DMS153 treated with DMSO at 0.1 percent for 48 hours (cell line): ENCODE data around the gene IMMP2L.

Experiments
- DNase-seq: peaks from one replicate; lab custom pipeline; 2025; ENCODE audit not compliant: unreplicated experiment; lab: John Stamatoyannopoulos, UW

IMMP2L gene

DNA sequence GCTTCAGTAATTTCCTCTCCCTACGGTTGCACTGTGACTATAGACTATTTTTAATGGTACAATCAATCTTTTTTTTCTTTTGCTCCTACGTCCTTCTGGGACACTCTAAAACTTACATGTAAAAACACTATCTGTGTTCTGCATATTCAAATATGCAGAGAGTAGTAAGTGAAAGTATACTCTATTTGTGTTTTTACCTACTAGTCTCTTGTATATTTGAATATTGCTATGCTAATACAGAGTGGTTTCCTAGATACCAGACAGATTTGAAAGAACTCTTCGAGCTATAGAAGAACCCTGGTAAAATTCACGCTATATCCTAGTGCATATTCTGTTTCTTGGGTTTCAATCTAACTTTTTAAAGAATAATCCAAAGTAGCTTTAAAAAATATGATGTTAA is 672.2 kb downstream of the IMMP2L start:
- no peak for DNase-seq

DNA sequence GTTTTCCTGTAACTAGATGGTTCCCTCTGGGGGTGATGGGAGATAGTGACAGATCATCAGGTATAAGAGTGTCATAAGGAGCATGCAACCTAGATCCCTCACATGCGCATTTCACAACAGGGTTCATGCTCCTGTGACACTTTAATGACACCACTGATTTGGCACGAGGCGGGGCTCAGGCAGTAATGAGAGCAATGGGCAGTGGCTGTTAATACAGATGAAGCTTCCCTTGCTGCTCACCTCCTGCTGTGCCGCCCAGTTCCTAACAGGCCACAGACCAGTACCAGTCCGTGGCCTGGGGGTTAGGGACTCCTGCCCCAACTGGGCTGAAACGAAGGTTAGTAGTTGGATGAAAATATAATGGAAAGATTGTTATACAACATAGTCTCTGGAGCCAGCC is 673.0 kb downstream of the IMMP2L start:
- DNase-seq, result no peak

DNA sequence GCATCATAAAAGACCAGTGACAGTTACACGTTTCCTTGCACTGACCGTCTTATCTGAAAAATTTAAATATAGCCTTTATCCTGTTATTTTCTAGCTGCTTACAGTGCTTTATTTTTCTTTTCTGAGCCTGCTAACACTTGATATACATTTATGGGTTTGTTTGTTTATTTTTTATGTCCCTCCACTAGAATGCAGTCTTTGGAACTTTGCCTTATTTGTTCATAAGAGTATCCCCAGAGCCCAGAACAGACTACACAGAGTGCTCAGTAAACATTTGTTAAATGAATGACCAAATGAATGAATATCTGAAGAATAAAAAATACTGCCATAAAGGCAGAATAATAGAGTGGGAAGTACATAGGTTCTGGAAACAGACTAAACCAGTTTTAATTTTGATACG is 673.7 kb downstream of the IMMP2L start:
- no peak for DNase-seq

DNA sequence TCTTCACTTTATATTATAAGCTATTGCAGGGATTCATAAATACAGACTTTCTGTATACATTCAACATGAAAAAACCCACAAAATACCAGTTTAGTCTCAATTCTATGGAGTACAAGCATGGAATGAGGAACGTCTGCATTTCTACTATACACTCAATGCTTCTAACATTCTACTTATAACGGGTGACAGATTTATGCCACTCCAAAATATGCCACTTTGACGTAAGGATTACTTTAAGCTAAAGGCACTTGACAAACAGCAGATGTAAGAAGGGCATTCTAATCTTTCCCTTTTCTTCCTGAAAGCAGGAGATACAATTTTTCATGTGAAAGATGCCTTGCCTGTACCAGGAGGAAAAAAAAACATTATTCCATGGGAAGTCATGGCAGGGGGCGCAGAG is 676.8 kb downstream of the IMMP2L start:
- DNase-seq, result no peak

DNA sequence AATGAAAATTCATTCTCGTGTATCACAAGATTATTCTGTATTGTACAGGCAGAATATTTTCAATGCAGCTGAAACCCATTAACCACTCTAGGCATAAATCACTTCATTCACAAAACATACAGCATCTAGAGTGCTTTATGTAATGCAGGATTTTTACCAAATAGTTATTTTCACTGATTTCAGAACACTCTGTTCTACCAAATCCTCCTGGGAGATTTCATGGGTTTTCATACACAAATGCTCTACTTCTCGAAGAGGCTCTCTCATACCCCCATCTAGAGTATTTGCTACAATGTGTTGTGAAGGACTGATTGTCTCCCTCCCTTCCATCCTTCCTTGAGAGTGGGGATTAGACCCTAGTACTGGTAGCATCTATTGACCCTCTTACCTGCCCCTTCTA is 680.6 kb downstream of the IMMP2L start:
- no peak for DNase-seq

DNA sequence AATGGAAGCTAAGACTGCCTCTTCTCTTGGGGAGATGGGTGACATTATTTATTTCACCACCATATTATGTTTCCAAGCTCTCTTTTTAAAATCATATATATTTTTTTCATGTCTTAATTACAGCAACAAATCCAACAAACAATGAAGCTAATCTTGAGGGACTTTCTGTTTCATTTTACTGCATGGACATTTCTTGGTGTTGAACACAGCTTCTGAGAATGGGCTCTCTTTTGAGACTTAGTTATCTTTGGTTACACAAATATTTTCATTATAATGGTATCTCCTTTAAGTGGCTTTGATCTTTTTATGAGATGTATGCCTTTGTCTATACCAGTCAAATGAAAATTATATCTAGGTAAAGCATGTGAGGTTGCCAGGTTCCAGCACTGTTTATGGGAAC is 681.3 kb downstream of the IMMP2L start:
- no peak for DNase-seq

DNA sequence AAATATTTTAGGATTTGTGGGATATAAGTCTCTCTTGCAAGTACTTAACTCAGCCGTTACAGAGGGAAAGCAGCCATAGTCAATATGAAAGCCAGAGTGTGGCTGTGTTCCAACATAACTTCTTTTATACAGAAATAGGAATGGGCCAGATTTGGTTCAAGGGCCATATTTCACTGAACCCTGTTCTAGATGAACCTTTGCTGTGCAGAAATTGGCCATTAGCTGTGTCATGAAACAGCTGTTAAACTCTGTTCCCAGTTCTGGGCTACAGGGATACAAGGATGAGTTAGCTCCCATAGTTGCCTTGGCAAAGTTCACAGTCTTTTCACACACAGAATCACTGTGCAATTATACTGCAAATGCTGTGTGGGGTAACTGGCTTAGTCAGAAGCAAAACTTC is 685.3 kb downstream of the IMMP2L start:
- no peak for DNase-seq

DNA sequence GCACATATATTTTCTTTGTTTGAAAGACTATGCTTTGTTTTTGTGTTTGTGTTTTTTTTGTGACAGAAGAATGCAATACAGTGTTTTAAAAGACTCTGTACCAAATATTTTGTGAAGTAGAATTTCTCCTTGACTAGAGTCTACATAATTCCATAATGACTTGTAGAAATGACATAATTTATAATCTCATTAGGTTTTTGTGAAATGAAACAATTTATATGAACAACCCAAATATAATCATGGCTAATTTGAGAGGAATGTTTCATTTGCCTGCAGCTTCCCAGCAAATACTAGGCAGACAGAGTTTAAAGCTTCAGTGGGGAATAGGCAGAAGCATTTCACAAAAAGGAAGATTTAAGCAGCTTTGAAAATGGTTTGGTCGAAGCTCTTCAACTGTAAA is 686.9 kb downstream of the IMMP2L start:
- DNase-seq, result no peak

DNA sequence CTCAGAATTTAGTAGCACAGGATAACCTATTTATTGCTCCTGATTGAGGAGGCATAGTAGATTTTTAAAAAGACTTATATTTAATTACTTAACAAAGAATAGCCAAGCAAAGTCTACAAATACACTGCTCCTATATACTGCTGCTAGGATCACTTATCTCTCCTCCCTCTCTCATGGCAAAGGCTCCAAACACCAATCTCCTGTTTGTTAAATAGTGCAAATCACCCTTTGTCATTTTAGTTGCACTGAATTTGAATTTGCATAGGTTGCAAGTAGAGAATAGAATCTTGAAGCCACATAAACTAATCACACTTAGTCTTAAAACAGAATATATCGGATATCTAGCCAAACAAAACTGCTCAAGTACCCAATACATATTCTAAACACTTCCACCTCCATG is 690.4 kb downstream of the IMMP2L start:
- DNase-seq, result no peak

DNA sequence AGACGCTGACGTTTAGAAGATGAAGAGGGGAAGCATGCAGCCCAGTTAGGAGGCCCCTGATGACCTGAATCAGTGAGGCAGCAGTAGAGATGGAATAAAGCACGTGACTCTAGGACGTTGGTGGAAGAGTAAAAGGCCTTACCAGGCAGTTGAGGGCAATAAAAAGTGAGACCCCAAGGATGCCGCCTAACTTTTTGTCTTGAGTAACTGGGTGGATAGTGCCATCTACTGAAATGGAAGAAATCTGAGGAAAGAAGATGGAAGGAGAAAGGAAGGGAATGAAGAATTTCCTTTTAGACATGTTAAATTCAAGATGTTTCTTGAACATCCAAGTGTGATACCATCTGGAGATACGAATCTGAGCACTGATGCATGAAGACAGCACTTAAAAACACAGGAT is 691.4 kb downstream of the IMMP2L start:
- no peak for DNase-seq

DNA sequence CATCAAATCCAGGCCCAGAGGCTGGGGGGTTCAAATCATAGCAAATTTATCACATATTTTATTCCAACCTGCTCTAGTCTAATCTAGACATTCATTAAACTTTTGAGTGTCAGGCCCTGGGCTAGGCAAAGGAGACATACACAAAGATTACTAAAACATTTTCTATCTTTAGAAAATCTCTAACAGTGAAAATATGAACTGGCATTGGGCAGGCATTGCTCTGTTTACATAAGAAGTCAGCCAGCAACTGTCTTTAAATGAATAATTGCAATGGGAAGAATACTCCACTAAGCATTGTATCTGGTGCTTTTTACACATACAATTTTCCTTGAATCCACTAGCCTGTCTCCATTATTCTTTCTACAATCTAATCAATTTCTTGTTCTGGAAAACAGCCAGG is 693.8 kb downstream of the IMMP2L start:
- no peak for DNase-seq

DNA sequence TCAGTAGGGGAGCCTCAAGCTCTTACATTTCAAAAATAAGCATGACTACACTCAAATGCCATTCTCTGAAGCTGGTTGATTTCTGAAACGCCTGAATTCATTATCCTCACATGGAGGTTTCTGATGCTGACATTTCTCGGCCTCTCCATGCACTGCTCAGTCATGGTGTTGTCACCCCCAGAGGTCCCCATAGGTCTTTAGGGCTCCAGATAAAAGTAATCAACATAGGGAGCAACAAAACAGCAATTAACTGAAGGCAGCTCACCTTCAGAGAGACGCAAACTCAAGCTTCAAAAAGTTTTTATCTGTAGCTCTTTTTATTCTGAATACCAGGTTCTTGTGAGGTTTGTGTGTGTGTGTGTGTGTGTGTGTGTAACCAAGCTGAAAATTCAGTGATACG is 694.5 kb downstream of the IMMP2L start:
- no peak for DNase-seq

DNA sequence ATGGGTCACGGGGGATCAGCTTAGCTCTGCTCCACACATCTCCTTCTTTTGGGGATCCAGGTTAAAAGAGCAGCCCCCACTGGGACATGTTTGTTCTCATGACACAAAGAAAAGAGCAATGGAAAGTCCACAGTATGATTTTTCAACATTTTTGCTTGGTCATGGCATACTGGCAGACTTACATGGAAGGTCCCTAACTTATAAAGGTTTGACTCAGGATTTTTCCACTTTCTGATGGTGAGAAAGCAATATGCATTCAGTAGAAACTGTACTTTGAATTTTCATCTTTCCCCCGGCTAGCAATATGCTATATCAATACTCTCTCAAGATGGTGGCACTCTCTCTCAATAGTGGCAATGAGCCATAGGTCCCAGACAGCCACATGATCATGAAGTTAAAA is 699.0 kb downstream of the IMMP2L start:
- no peak for DNase-seq

DNA sequence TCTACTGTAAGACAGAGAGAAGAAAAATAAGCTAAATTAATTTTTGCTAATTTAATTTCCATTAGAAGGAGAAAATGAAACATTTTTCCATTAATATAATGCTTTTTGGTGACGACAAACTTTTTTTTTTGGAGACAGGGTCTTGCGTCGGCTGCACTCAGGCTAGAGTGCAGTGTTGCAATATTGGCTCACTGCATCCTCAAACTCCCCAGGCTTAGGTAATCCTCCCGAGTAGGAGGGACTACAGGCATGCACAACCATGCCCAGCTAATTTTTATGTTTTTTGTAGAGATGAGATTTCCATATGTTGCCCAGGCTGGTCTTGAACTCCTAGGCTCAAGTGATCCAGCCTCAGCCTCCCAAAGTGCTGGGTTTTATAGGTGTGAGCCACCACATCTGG is 701.1 kb downstream of the IMMP2L start:
- DNase-seq, result no peak

DNA sequence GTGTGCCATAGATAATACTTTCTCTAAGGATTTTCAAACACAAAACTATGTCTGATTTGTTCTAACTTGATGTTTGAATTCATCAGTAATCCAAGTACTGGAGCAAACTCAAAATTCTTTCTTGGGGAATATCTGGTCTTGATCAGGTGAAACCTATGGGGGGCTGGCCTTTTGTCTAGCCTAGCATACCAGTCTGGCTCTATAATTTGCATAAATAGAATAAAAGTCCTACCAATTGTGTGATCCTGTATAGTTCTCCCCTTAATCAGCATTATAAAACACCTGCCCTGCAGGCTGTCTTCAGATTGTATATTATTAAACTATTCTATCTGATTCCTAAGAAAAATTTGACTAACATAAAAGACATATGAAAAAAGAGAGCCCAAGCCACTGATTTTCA is 705.2 kb downstream of the IMMP2L start:
- no peak for DNase-seq

DNA sequence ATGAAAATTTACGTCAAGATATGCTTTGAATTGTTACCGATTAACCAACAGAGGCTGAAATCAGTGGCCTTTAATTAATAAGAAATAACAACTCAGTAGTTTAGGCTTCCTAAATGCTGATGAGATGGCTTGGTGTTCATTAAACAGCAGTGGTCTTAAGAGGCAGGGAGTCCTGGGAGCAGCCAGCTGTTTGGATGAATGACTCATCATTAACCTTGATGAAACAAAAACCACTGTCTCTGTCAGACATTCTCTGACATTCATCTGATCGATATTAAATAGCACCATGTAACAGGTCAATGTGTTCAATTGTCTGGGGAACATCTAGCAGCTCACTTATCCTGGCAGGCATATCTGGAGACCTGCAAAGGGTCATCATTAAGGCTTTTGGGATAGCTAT is 705.6 kb downstream of the IMMP2L start:
- no peak for DNase-seq

DNA sequence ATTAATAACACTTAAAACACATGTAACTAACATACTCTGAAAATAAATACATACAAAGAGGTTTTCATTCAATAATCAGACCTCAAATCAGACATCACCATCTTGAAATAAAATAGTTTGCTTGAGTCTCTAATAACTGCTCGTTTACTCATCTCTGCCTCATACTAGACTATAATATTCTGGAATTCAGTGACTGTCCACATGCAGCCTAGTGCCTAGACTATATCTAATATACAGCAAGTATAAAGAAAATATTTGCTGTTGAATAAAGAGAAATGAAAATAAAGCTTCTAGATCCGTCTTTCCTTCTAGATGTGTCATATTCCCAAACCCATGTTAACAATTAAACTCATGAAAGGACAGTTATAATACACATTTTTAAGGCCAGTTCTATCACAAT is 707.6 kb downstream of the IMMP2L start:
- no peak for DNase-seq

DNA sequence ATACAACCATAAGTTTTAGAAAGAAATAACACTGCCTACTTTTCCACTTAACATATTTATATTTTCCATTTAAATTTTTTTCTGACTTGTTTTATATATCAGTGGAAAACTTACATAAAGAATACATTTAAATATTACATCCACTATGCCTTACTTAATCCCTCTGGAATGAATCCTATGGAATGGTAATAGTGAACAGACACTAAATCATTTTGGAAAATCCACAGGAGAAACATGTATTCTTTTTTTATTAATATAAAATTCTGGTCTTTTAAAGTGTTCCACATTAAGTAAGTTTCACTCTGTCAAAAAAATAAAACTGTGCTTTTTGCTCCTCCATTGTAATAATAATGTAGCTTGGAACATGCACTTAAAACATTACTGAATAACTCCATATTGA is 708.1 kb downstream of the IMMP2L start:
- no peak for DNase-seq

DNA sequence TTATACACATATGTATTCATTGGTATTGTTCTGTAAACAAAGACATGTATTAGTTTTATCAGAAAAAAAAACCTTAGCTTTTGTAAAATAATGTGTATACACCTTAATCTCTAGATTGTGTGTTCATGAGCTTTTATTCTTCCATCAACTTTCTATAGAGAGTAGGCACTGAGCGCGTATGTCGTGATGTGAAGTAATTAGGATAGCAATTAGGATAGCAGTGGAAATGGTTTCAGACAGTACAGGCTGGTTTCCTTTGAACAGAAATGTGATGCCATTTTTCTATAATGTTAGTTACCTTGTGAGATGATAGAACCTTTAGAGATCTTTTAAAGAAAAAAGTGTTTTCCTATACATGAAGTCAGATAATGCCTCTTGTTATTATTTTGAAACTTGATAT is 709.0 kb downstream of the IMMP2L start:
- DNase-seq, result no peak

DNA sequence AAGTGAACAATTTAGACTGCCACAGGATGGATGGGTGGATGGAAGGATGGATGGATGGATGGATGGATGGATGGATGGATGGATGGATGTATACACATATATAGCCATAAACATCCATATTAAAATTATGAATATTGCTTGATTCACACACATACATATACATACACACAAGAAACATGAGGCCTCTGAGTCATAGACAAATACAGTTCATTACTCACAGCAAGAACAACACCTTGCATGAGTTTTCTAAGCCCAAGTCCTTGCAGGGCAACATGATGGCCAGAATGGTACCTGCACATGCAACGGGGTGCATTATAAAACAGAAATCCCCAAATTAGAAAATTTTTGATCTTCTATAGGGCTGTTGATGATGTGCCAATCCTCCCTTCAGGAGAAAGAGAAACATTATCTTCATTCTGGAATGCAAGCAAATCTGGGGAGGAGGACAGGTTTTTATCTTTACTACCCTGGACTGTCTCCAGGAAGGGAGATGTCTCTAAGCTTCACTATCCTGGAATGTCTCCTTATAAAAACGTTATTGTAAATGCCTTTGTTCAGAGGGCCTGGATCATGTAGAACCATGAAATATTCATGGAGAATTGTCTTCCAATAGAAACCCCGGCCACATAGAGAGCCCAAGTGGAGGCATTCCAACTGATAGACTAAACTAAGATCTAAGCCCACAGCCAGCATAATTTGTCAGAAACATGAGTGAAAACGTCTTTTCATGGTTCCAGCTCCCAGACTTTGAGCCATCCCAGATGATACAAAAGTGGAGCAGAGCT is 709.9 kb downstream of the IMMP2L start:
- DNase-seq, result no peak

DNA sequence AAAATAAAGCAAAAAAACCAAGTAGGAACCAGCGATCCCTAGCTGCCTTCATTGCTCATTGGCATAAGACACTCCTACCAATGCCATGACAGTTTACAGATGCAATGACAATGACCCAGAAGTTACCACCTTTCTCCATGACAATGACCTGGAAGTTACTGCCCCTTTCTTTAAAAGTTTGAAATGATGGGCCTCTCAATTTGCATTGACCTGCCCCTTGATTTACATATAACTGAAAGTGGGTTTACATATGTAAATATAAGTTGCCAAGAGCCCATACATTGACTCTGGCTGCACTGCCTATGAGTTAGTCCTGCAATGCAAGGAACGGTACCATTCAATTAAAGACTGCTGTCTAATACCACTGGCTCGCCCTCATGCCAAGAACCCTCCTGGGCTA is 712.1 kb downstream of the IMMP2L start:
- no peak for DNase-seq

DNA sequence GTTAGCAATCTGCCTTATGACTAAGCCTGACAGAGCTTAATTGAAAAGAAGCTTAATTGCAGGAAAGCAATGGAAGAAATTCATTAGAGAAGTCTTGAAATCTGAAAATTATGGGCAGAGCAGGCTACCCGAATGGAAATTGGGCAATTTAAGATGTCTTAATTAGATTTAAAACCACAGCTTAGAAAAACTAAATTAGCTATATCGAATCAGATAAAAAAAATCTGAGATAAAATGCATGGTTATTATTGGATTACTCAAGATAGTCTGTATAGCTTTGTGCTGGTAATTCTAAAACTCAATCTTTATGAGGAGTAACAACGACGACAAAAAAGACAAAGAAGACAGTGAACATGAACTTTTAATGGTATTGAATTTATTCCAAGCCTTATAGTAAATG is 719.5 kb downstream of the IMMP2L start:
- DNase-seq, result no peak

DNA sequence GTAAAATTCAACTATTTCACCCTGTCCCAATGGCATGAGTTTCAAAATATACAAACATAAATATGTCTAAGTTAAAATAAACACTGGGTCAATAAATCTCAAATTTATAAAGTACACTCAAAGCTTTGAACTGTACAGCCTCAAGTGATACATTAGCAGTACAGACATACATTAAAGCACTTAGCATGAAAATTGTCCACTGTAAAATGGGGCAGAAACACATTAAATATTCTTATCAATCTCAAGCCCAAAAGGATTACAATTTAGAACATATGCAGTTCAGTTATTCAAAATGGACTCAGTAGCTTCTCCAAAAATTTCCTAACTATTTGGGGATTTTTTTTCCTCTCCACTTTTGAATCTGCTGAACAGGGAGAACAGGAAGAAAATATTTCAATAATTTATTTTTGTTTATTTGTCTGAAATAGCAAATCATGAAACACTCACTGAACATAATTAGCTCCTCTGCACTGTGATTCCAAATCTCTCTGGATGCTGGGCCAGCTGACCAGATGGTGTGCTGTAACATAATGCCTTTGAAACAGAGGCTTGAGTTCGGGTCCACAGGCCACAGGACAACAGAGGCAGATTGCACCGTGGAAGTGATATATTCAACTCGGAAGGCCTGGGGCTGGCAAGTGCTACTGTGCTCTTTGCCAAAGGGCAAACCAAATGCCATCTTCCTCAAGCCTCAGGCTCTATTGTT is 720.3 kb downstream of the IMMP2L start:
- no peak for DNase-seq
